G401.6 (cell line): ENCODE results near the gene REPS1.

Experiments used
- FAIRE-seq: peaks from 2 replicates; lab custom pipeline; 2012; peaks lifted over from hg19 to GRCh38; lab: Jason Lieb, UNC

REPS1 gene

GRCh38 chr6:138920906-138921305 lies 67.1 kb downstream of the REPS1 start:
- FAIRE-seq, result no peak

GRCh38 chr6:138914701-138915100 lies 73.4 kb downstream of the REPS1 start:
- no peak for FAIRE-seq

GRCh38 chr6:138912308-138912707 lies 75.7 kb downstream of the REPS1 start:
- no peak for FAIRE-seq

GRCh38 chr6:138909975-138910374 lies 78.1 kb downstream of the REPS1 start:
- FAIRE-seq, result no peak

DNA sequence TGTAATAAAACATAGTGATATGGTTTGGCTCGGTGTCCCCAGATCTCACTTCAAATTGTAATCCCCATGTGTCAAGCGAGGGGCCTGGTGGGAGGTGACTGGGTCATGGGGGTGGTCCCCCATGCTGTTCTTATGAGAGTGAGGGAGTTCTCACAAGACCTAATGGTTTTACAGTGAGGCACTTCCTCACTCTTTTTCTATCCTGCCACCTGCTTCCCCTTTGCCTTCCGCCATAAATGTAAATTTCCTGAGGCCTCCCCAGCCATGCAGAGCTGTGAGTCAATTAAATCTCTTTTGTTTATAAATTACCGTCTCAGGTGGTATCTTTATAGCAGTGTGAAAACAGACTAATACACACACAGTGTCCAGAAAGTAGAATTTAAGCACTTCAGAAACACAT lies 78.5 kb downstream of the REPS1 start:
- no peak for FAIRE-seq

- no peak for FAIRE-seq
Measured at GRCh38 chr6:138907167-138907566, 80.9 kb downstream of the REPS1 start.

- no peak for FAIRE-seq
Measured at GRCh38 chr6:138897031-138897430, 91.0 kb downstream of the REPS1 start.

GRCh38 chr6:138896104-138896756 lies 91.8 kb downstream of the REPS1 start:
- no peak for FAIRE-seq

DNA sequence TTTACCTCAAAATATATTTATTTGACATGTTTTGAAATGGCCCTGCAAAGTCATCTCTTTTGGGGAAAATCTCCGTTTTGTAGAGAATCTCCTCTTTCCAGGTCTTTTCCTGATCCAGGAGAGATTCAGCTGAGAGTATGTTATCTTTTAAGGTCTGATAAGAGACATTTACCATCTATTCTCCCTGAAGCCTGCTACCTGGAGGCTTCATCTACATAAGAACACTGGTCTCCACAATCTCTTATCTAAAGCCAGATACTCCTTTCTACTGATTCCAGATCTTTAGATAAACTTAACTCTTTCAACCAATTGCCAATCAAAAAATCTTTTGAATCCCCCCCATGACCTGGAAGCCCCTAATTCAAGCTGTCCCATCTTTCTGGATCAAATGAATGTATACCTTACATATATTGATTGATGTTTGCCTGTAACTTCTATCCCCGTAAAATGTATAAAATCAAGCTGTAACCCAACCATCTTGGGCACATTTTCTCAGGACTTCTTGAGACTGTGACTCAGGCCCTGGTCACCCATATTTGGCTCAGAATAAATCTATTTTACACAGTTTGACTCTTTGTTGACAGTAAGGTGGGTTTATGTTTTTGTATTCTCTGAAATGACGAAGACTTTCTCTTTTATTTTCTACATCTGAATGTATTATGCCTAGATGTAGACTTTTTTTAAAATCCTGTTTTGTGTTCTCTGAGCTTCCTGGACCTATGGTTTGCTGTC lies 96.6 kb downstream of the REPS1 start:
- FAIRE-seq, result no peak

DNA sequence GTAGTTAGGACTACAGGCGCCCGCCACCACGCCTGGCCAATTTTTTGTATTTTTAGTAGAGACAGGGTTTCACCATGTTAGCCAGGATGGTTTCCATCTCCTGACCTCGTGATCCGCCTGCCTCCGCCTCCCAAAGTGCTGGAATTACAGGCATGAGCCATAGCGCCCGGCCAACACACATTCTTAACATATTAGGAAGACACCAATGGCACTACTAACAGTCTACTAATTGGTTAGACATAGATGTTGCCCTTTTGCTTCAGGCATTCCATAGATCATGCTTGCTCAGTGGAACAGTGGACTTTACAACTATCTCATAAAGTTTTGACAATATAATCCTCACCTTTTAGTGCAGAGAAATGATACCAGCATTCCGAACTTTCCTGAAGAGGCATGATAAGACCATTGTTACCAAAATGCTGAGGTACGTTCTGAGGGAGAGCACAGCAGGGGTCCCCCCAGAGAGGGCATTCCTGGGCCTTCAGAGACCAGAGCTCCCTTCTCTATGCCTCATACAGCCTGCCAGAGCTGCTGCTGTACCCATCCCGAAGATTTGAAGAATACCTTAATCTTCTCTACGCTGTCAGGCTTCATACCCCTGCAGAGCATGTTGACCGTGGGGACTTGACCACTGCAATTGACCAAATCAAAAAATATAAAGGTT lies 102.8 kb downstream of the REPS1 start:
- FAIRE-seq, result no peak

GRCh38 chr6:138882369-138883017 lies 105.6 kb downstream of the REPS1 start:
- FAIRE-seq, result no peak

- FAIRE-seq, result no peak
Measured at GRCh38 chr6:138873191-138873590, 114.9 kb downstream of the REPS1 start.

DNA sequence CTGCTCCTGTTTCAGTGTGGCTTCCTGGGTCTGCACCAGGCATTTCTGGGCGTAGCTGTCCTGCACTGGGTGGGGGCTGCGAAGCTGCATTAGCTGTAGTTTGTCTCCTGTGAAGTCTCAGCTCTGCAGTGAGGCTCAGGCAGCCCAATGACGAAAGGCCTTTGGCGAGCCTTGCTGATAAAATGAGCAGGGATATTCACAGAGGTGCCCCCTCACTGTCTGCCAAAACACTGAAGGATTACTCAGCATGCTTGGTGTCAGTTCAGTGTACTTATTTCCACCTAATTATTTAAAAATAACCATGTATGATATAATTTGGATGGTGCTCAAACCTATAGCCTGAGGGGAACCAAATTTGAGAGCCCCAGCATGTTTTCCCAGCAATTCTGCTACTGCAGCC lies 118.7 kb downstream of the REPS1 start:
- no peak for FAIRE-seq

GRCh38 chr6:138868181-138868580 lies 119.9 kb downstream of the REPS1 start:
- FAIRE-seq, result no peak

GRCh38 chr6:138865480-138866109 lies 122.5 kb downstream of the REPS1 start:
- no peak for FAIRE-seq

DNA sequence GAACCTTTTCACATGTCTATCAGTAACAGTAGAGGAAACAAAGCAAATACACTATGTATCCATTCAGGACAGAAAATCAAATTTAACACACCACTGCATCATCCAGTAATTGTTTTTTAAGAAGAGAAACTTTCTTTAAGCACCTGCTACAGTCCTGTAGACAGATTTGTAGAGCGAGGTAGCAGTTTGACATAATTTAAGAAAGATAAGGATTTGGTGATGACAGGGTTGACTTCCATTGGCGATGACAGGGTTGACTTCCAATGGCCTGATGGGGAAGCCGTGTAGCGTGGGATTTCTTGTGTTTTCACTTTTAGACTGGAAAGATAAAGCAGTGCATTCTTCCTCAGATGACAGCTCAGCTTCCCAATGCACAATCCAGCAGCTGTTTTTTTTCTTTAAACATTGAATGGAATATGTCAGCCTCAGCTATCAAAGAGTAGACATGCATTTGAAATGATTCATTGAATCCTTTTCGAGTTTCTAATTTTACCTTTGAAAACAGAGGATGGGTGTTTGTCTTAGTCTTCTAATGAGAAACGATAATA lies 123.6 kb downstream of the REPS1 start:
- no peak for FAIRE-seq

DNA sequence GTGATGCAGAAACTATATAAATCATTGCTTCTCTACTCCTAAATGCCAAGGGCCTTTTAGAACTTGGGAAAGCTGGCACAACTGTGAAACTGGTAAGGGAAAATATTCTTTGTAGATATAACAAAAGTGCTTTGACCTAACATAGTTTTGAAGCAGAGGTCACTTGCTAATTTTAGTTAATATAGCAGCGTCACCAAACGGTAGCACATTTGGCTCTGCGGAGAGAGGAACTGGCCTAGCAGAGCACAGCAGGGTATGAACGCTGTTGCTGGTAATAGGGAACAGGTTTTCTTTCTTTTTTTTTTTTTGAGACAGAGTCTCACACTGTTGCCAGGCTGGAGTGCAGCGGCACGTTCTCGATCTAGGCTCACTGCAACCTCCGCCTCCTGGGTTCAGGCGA lies 124.7 kb downstream of the REPS1 start:
- no peak for FAIRE-seq

DNA sequence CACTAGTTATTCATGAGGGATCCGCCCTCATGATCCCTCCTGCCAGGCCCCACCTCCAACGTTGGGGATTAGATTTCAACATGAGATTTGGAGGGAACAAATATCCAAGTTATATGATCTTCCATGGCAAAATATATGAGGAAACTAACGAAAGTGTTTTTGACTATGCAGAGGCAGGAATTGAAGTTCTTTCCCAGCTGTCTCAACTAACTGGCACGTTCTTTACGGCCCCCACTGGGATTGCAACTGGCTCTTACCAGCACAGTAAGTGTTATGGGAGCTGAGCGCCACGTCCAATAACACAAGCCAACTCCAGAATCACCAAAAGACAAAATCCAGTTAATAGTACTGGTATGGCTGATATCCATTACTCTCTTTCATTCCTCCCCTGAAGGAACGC lies 125.6 kb downstream of the REPS1 start:
- no peak for FAIRE-seq

- FAIRE-seq, result no peak
Measured at GRCh38 chr6:138857775-138858174, 130.3 kb downstream of the REPS1 start.

DNA sequence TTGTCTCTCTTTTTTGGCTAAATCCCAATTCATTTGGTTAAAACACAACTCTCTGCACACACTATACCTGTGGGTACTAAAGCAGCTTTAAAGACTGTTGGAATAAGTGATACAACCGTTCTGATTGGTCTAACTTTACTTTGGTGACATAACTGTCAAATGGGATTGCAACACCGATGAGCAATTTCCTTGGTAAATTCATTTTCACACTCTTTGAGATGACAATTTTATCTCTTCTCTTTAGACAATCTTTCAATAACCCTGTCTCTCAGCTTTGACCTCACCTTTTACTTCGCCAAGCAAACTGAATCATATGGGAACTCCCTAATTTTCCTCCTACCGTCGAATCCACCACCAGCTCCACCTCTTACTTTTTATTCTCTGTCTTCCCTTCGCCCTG lies 131.4 kb downstream of the REPS1 start:
- FAIRE-seq, result no peak
